GM19452 (cell line): ENCODE data around the gene ZNF423.

Experiments
- ATAC-seq: cut with Tn5 transposase; IDR thresholded peaks from one replicate; pipeline ENCODE4 v1.9.1; 2021; ENCODE audit not compliant: unreplicated experiment

ZNF423 gene

GRCh38 chr16:49651996-49652395 is 203.9 kb downstream of the ZNF423 start:
- ATAC-seq, result no peak

GRCh38 chr16:49651226-49651625 is 204.7 kb downstream of the ZNF423 start:
- no peak for ATAC-seq

GRCh38 chr16:49650603-49651002 is 205.3 kb downstream of the ZNF423 start:
- ATAC-seq, result no peak

GRCh38 chr16:49649013-49649765 is 206.7 kb downstream of the ZNF423 start:
- no peak for ATAC-seq

- ATAC-seq, result no peak
Observed at GRCh38 chr16:49647673-49648072, 208.2 kb downstream of the ZNF423 start.

- no peak for ATAC-seq
Observed at GRCh38 chr16:49645263-49645662, 210.6 kb downstream of the ZNF423 start.

GRCh38 chr16:49644145-49644463 is 211.8 kb downstream of the ZNF423 start:
- ATAC-seq, result no peak

- ATAC-seq, result no peak
Observed at GRCh38 chr16:49643429-49644144, 212.3 kb downstream of the ZNF423 start.

GRCh38 chr16:49641250-49641649 is 214.7 kb downstream of the ZNF423 start:
- no peak for ATAC-seq

GRCh38 chr16:49640581-49640980 is 215.3 kb downstream of the ZNF423 start:
- ATAC-seq, result no peak

- no peak for ATAC-seq
Observed at GRCh38 chr16:49639739-49640431, 216.0 kb downstream of the ZNF423 start.

- no peak for ATAC-seq
Observed at GRCh38 chr16:49638673-49639610, 217.0 kb downstream of the ZNF423 start.

- ATAC-seq, result no peak
Observed at GRCh38 chr16:49637933-49638672, 217.8 kb downstream of the ZNF423 start.

- no peak for ATAC-seq
Observed at GRCh38 chr16:49637511-49637910, 218.4 kb downstream of the ZNF423 start.

GRCh38 chr16:49636608-49637007 is 219.3 kb downstream of the ZNF423 start:
- ATAC-seq, result no peak

- ATAC-seq, result no peak
Observed at GRCh38 chr16:49635591-49636581, 220.0 kb downstream of the ZNF423 start.

- ATAC-seq, result no peak
Observed at GRCh38 chr16:49635009-49635350, 220.9 kb downstream of the ZNF423 start.

GRCh38 chr16:49634235-49635008 is 221.5 kb downstream of the ZNF423 start:
- ATAC-seq, result no peak
